Activated naive CD4-positive, alpha-beta T cell treated with anti-CD3 and anti-CD28 coated beads, Interleukin-2, amount 50 U/mL, for 72 hours (primary cell): ENCODE data around the gene FAM193B. TPM values are rescaled to one million over a fixed set of nuclear protein-coding genes. Genes with fewer than 3 reads are reported as not detected.

Experiments used
- ATAC-seq, 2 donors: fragments of 150-1000 bp; cut with Tn5 transposase; 2 replicates each; pipeline ENCODE4 v1.10.0; 2021; ENCODE audit warnings: mild to moderate bottlenecking in 2 of 2, moderate library complexity in 2 of 2
- DNase-seq, 2 donors: peaks; one replicate each; pipeline ENCODE4 v3.0.0; 2021 to 2022; ENCODE audit warnings: low spot score in 2 of 2
- H3K27ac Mint-ChIP-seq, 2 donors: one replicate each; pipeline ENCODE4 v1.8.0; 2022; ENCODE audit warnings: mild to moderate bottlenecking in 2 of 2, mixed read lengths in 2 of 2
- H3K36me3 Mint-ChIP-seq, 2 donors: one replicate each; pipeline ENCODE4 v1.8.0; 2022; ENCODE audit warnings: mixed read lengths in 2 of 2
- H3K9me3 Mint-ChIP-seq, 2 donors: one replicate each; pipeline ENCODE4 v1.8.0; 2022; ENCODE audit warnings: mixed read lengths in 2 of 2
- total RNA-seq, 2 donors: library from RNA; stranded (reverse); gene quantifications; one replicate each; pipeline ENCODE4 v1.2.3, GENCODE V29; 2022

Gene FAM193B
- total RNA-seq, result 100 to 1,000 TPM in 1 of 2 donors, 10 to 100 TPM in 1; 73.1 to 108 TPM

GRCh38 chr5:177554474-177555111 lies at the start of gene FAM193B:
TSS of gene FAM193B (minus strand) at chr5:177554563. CDS start at chr5:177554458, 105 bp downstream.
- peak; percentile 94 to 99 for DNase-seq
- Mint-ChIP-seq H3K9me3 (no peaks in the 10 kb centered on the region), H3K36me3 (peaks cover 12 to 18% of the 10 kb centered on the region in 2 donors), H3K27ac (peak within 1 kb of the TSS; percentile 85 to 88)
- ATAC-seq, result peak; percentile 98 to 99

DNA sequence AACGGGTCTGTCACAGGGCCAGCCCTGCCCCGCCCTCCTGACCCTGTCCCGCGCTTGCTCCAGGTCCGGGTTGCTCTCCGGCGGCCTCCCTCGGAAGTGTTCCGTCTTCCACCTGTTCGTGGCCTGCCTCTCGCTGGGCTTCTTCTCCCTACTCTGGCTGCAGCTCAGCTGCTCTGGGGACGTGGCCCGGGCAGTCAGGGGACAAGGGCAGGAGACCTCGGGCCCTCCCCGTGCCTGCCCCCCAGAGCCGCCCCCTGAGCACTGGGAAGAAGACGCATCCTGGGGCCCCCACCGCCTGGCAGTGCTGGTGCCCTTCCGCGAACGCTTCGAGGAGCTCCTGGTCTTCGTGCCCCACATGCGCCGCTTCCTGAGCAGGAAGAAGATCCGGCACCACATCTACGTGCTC lies 49.8 kb upstream of the FAM193B start:
- Mint-ChIP-seq H3K36me3 (peaks cover 5 to 8% of the 10 kb centered on the region in 2 donors), H3K9me3 (no peaks in the 10 kb centered on the region), H3K27ac (peak overlapping the region in 1 of 2 donors; percentile 50)
- DNase-seq, result no peak
- ATAC-seq, result no peak

GRCh38 chr5:177603631-177604030 lies 49.3 kb upstream of the FAM193B start:
- peaks cover 5 to 8% of the 10 kb centered on the region in 2 donors for H3K36me3 Mint-ChIP-seq
- ATAC-seq, result no peak
- H3K9me3 Mint-ChIP-seq, result no peaks in the 10 kb centered on the region
- DNase-seq, result no peak
- H3K27ac Mint-ChIP-seq, result peak overlapping the region; percentile 50 to 66

DNA sequence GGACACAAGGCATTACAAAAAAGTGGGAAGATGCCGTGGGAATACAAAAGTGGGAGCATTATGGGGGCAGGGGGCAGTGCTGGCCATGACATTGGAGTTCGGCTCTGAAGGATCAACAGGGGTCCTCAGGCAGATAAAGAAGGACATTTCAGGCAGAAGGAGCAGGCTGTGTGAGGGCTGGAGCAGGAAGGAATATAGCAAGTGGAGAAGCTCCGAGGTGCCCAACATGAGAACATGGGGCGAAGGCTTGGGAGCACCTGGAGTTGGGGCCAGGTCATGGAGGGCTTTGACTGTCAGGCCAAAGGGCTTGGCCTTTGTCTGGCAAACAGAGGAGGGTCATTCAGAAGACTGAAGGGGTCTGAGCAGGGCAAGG lies 48.1 kb upstream of the FAM193B start:
- DNase-seq, result no peak
- Mint-ChIP-seq H3K27ac (no peak overlapping the region), H3K36me3 (peaks cover 5 to 8% of the 10 kb centered on the region in 2 donors), H3K9me3 (no peaks in the 10 kb centered on the region)
- no peak for ATAC-seq

GRCh38 chr5:177601577-177602457 lies 47.5 kb upstream of the FAM193B start:
- DNase-seq (no peak), ATAC-seq (no peak)
- Mint-ChIP-seq H3K9me3 (no peaks in the 10 kb centered on the region), H3K27ac (peak overlapping the region in 1 of 2 donors; percentile 47), H3K36me3 (peaks cover 5 to 9% of the 10 kb centered on the region in 2 donors)

GRCh38 chr5:177601126-177601525 lies 46.8 kb upstream of the FAM193B start:
- ATAC-seq (no peak), DNase-seq (no peak)
- Mint-ChIP-seq H3K9me3 (no peaks in the 10 kb centered on the region), H3K36me3 (peaks cover 8 to 16% of the 10 kb centered on the region in 2 donors), H3K27ac (peak overlapping the region; percentile 82 to 94)

DNA sequence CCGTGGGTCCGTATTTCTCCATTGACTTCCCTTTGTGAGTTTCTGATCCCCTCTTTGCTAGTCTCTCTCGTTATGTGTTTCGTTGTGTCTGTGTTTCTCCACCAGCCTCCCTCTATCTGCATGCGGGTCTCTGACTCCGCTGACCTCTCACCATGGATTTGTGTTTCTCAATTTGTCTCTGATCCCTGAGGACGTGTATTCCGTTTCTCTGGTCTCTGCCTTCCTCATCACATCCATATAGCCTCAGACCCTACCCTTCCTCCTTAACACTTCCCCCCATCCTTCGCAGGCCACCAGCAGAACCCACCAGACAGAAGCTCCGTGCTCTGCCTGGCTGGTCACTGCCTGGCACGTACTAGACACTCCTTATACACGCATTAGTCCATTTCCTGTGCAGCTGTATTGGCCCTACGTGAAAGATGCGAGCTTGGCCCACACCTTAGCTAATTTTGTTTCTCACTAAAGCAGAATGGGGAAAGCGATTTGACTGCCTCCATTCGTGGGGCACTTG lies 46.2 kb upstream of the FAM193B start:
- DNase-seq (no peak), ATAC-seq (no peak)
- Mint-ChIP-seq H3K27ac (peak overlapping the region; percentile 82 to 94), H3K9me3 (no peaks in the 10 kb centered on the region), H3K36me3 (peaks cover 13 to 22% of the 10 kb centered on the region in 2 donors)

GRCh38 chr5:177599731-177600507 lies 45.6 kb upstream of the FAM193B start, which contains the start of gene B4GALT7:
TSS of gene B4GALT7 (plus strand) at chr5:177600132. CDS start at chr5:177600211, 79 bp downstream.
- peaks cover 13 to 23% of the 10 kb centered on the region in 2 donors for H3K36me3 Mint-ChIP-seq

DNA sequence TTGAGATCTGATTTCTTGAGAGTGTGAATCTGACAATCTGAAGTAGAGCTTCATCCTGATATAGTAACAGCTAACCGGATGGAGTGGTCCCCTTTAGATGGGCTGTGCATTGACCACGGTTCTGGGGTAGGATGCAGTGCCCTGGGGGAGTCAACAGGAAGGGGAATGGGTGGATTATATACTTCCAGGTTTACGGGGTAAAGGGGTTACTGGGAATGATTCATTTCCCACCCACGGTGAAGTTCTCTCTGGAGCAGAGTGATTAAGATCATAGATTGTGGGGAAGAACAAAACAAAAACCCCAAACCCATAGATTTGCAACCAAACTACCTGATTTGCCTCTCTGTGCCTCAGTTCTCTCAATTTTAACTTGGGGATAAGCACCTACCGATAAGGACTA lies 44.1 kb upstream of the FAM193B start:
- Mint-ChIP-seq H3K36me3 (peaks cover 19 to 31% of the 10 kb centered on the region in 2 donors), H3K9me3 (no peaks in the 10 kb centered on the region), H3K27ac (peak overlapping the region; percentile 50 to 82)
- ATAC-seq, result no peak
- DNase-seq, result no peak

More at GRCh38 chr5:177599731-177600507, 45.6 kb upstream of the FAM193B start, which contains the start of gene B4GALT7:
- DNase-seq, result peak; percentile 82 to 95
- Mint-ChIP-seq H3K9me3 (no peaks in the 10 kb centered on the region), H3K27ac (peak within 1 kb of the TSS; percentile 82 to 94)
- ATAC-seq, result peak; percentile 83 to 91

- no peak for ATAC-seq
- Mint-ChIP-seq H3K27ac (peak overlapping the region in 1 of 2 donors; percentile 68), H3K36me3 (peaks cover 34 to 48% of the 10 kb centered on the region in 2 donors), H3K9me3 (no peaks in the 10 kb centered on the region)
- peak in 1 of 2 donors; percentile 38 for DNase-seq
Observed at GRCh38 chr5:177596775-177597238, 42.4 kb upstream of the FAM193B start.

GRCh38 chr5:177595991-177596774 lies 41.8 kb upstream of the FAM193B start:
- ATAC-seq, result no peak
- DNase-seq, result peak in 1 of 2 donors; percentile 38
- Mint-ChIP-seq H3K9me3 (no peaks in the 10 kb centered on the region), H3K36me3 (peaks cover 34 to 48% of the 10 kb centered on the region in 2 donors), H3K27ac (peak overlapping the region in 1 of 2 donors; percentile 68)

GRCh38 chr5:177595026-177595585 lies 40.7 kb upstream of the FAM193B start:
- H3K9me3 Mint-ChIP-seq, result no peaks in the 10 kb centered on the region
- DNase-seq (peak in 1 of 2 donors; percentile 52), ATAC-seq (no peak)
- H3K36me3 Mint-ChIP-seq, result peaks cover 29 to 40% of the 10 kb centered on the region in 2 donors
- no peak overlapping the region for H3K27ac Mint-ChIP-seq

DNA sequence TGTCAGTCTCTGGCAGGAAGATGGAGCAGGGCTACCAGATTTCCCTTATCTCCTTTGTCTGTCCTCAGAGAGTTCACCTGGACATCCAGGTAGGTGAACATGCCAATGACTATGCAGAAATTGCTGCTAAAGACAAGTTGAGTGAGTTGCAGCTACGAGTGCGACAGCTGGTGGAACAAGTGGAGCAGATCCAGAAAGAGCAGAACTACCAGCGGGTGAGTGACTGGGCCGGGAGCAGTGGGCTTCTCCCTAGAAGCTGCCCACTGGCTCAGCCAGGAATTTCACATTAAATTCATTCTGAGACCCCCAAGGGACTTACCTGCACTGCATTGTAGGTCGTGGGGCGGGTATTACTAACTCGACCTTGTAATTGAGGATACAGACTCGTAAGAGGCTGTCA lies 39.7 kb upstream of the FAM193B start:
- Mint-ChIP-seq H3K9me3 (no peaks in the 10 kb centered on the region), H3K36me3 (peaks cover 29 to 40% of the 10 kb centered on the region in 2 donors), H3K27ac (peak overlapping the region in 1 of 2 donors; percentile 47)
- ATAC-seq (no peak), DNase-seq (no peak)

GRCh38 chr5:177593511-177593910 lies 39.1 kb upstream of the FAM193B start:
- H3K27ac Mint-ChIP-seq, result peak overlapping the region; percentile 47 to 90
- DNase-seq (no peak), ATAC-seq (no peak)
- H3K36me3 Mint-ChIP-seq, result peaks cover 29 to 40% of the 10 kb centered on the region in 2 donors
- no peaks in the 10 kb centered on the region for H3K9me3 Mint-ChIP-seq

DNA sequence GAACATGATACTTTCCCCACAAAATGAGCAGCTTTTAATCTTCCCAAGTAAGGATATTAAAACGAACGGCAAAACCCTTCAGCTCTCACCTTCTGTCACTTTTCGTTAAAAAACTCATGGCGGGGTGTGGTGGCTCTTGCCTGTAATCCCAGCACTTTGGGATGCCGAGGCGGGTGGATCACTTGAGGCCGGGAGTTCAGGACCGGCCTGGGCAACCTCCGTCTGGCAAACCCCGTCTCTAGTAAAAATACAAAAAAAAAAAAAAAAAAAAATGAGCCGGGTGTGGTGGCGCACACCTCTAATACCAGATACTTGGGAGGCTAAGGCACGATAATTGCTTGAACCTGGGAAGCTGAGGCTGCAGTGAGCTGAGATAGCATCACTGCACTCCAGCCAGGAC lies 38.5 kb upstream of the FAM193B start:
- Mint-ChIP-seq H3K9me3 (no peaks in the 10 kb centered on the region), H3K36me3 (peaks cover 29 to 40% of the 10 kb centered on the region in 2 donors), H3K27ac (peak overlapping the region; percentile 90 to 98)
- DNase-seq, result peak in 1 of 2 donors; percentile 28
- ATAC-seq, result no peak
